Measurements from ENCODE around the gene LRRC42.

Gene LRRC42

GRCh38 chr1:53902235-53903138 lies 43.7 kb upstream of the LRRC42 start:
- no peaks in the 10 kb centered on the region for H3K36me3 ChIP-seq
- no peak for TF ChIP-seq CTCF (IDR thresholded peaks at IDR 0.05)
- H3K27me3 ChIP-seq, result no peaks in the 10 kb centered on the region
- H3K4me3 ChIP-seq, result no peak overlapping the region
- peaks cover 0 to 36% (median 27%) of the 10 kb centered on the region in 4 donors for H3K4me1 ChIP-seq
- no peaks in the 10 kb centered on the region for H3K9me3 ChIP-seq
- DNase-seq, result no peak
- peak overlapping the region in 1 of 2 donors; percentile 33 for H3K27ac ChIP-seq
- intact Hi-C loops (cut with DNase I; ENCODE audit: low total_unique reads), result no loop called here

- Histone ChIP-seq H3K27me3 (no peaks in the 10 kb centered on the region), H3K36me3 (no peaks in the 10 kb centered on the region), H3K4me1 (peaks cover 0 to 10% (median 4%) of the 10 kb centered on the region in 4 donors), H3K4me3 (no peak overlapping the region), H3K9me3 (no peaks in the 10 kb centered on the region), H3K27ac (no peak overlapping the region)
- intact Hi-C loops (cut with DNase I; ENCODE audit: low total_unique reads), result no loop called here
- no peak for DNase-seq
- no peak for TF ChIP-seq CTCF (IDR thresholded peaks at IDR 0.05)
Observed at GRCh38 chr1:53905509-53905908, 40.6 kb upstream of the LRRC42 start.

- no peak overlapping the region for H3K27ac ChIP-seq
- DNase-seq, result no peak
- no peaks in the 10 kb centered on the region for H3K9me3 ChIP-seq
- no peak overlapping the region for H3K4me3 ChIP-seq
- H3K36me3 ChIP-seq, result no peaks in the 10 kb centered on the region
- no peaks in the 10 kb centered on the region for H3K27me3 ChIP-seq
- H3K4me1 ChIP-seq, result peaks cover 0 to 10% (median 4%) of the 10 kb centered on the region in 4 donors
- TF ChIP-seq CTCF (IDR thresholded peaks at IDR 0.05), result no peak
- intact Hi-C loops (cut with DNase I; ENCODE audit: low total_unique reads), result no loop called here
Observed at GRCh38 chr1:53906121-53906520, 40.0 kb upstream of the LRRC42 start.

- TF ChIP-seq CTCF (IDR thresholded peaks at IDR 0.05), result no peak
- no peak for DNase-seq
Observed at GRCh38 chr1:53909946-53910345, 36.2 kb upstream of the LRRC42 start.

GRCh38 chr1:53911442-53911841 lies 34.7 kb upstream of the LRRC42 start:
- Histone ChIP-seq H3K4me1 (no peaks in the 10 kb centered on the region), H3K36me3 (peaks cover 0 to 23% (median 21%) of the 10 kb centered on the region in 3 donors), H3K9me3 (no peaks in the 10 kb centered on the region), H3K27ac (no peak overlapping the region), H3K27me3 (no peaks in the 10 kb centered on the region), H3K4me3 (no peak overlapping the region)
- TF ChIP-seq CTCF (IDR thresholded peaks at IDR 0.05), result no peak
- intact Hi-C loops (cut with DNase I; ENCODE audit: low total_unique reads), result no loop called here
- DNase-seq, result no peak

More at GRCh38 chr1:53909946-53910345, 36.2 kb upstream of the LRRC42 start:
- Histone ChIP-seq H3K4me1 (no peaks in the 10 kb centered on the region), H3K4me3 (no peak overlapping the region), H3K9me3 (no peaks in the 10 kb centered on the region), H3K27ac (no peak overlapping the region), H3K27me3 (no peaks in the 10 kb centered on the region), H3K36me3 (peaks cover 0 to 13% (median 10%) of the 10 kb centered on the region in 3 donors)
- intact Hi-C loops (cut with DNase I; ENCODE audit: low total_unique reads), result no loop called here

All from tibial artery (tissue), 4 donors.